ENCODE results near the gene MS4A8.
"Not testable (repeated sequence)": the region's sequence is repeated elsewhere in the genome, so short reads cannot be mapped to it uniquely, and the experiment has no call there.

- not testable (repeated sequence) for TF ChIP-seq CTCF, EZH2phosphoT487 (IDR thresholded peaks at IDR 0.05)
These were observed 14.9 kb upstream of the MS4A8 start for GRCh38 chr11:60684541-60684848.

Data from neural progenitor cell (in vitro differentiated cells).